RWPE1 (cell line): Measurements from ENCODE around the gene CSTF3.

Experiments used
- CTCF ChIA-PET: fragments of 350-600 bp; sonication (Branson Sonifier 250); formaldehyde crosslinking; extraction: SDS; loops from one replicate; lab custom pipeline; 2021; lab: Yijun Ruan, JAX
- POLR2A ChIA-PET: fragments of 400-600 bp; formaldehyde crosslinking; extraction: SDS; loops from one replicate; lab custom pipeline; 2020; ENCODE audit warnings: antibody characterized with exemption; ENCODE audit not compliant: low non-redundant PET; lab: Yijun Ruan, JAX
- DNase-seq: peaks from one replicate; pipeline ENCODE4 v3.0.0; 2012; ENCODE audit warnings: low spot score
- H3K27ac ChIP-seq: fragments of 450-650 bp; 2 replicates; pipeline ENCODE4 v1.5.1; 2017
- TF ChIP-seq, protein P1 (sequence below): fragments of 450-650 bp; conservative IDR thresholded peaks from 2 replicates; pipeline ENCODE4 v1.5.1; 2017; ENCODE audit warnings: low read depth, mild to moderate bottlenecking

The CSTF3 gene

DNA sequence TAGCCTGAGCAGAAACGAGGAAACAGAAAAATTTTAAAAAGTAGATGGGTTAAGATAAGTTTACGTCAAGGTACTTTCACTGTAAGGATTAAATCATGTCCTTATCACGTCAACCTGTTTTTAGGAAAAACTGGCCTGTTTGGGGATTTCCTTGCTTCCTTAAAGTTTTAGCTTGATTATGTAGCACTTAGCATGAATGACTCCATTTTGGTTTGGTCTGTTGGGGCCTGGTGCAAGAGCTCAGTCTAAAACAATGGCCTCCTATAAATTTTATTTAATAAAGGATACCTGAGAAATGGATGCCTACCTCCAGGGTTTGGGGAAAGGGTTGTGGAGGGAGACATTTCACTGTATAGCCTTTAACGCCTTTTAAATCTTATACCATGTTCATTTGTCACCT, 33.2 kb upstream of the CSTF3 start:
- ChIA-PET POLR2A (no interaction called here), CTCF (interaction anchor here (0.6 kb wide), 1 partner anchor 61 kb away, joined by 3 read pairs; no protein-coding TSS in a partner anchor)
- H3K27ac ChIP-seq, result no peak overlapping the region
- TF ChIP-seq, protein P1, sequence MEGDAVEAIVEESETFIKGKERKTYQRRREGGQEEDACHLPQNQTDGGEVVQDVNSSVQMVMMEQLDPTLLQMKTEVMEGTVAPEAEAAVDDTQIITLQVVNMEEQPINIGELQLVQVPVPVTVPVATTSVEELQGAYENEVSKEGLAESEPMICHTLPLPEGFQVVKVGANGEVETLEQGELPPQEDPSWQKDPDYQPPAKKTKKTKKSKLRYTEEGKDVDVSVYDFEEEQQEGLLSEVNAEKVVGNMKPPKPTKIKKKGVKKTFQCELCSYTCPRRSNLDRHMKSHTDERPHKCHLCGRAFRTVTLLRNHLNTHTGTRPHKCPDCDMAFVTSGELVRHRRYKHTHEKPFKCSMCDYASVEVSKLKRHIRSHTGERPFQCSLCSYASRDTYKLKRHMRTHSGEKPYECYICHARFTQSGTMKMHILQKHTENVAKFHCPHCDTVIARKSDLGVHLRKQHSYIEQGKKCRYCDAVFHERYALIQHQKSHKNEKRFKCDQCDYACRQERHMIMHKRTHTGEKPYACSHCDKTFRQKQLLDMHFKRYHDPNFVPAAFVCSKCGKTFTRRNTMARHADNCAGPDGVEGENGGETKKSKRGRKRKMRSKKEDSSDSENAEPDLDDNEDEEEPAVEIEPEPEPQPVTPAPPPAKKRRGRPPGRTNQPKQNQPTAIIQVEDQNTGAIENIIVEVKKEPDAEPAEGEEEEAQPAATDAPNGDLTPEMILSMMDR, result no peak
- no peak for DNase-seq

- DNase-seq, result no peak
- H3K27ac ChIP-seq, result no peak overlapping the region
- ChIA-PET POLR2A (no interaction called here), CTCF (interaction anchor here (0.7 kb wide), 2 partner anchors 47 to 791 kb away, joined by 3 to 5 read pairs; no protein-coding TSS in a partner anchor)
- TF ChIP-seq, protein P1, result no peak
These were observed 30.2 kb upstream of the CSTF3 start for GRCh38 chr11:33191467-33191866.

DNA sequence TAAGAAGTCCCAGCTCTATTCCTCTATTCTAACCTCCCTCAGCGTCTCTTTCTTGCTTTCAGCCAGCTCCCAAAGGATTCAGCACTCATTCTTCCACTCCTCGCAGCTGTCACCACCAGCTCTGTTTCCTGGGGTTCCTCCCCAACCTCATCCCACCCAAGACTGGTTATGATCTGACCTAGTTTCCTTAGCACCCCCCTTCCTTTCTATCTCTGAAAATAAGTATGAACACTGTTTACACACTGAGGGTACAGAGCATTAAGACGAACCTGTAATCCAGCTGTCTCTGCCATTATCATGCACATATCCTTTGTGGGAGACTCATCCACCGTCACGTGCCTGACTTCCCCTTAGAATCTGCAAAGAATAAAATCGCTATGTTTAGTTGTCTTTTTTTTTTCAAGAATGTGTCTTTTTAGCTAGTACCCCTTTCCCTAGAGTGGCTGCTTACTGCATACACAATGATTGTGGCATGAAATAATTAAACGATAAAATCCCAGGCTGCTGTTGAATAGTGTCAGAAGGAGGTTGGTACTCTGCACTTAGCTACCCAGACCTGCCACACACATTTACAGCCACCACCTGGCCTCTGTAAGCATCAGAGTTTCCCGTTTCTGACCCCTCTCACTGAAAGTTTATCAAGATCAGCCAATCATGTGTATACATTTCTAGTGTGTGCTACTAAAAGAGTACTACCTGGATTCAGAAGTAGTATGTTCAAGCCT, 26.9 kb upstream of the CSTF3 start:
- ChIA-PET CTCF (interaction anchor here (0.6 to 0.9 kb wide), 4 partner anchors 15 to 228 kb away, joined by 3 to 4 read pairs (median 4); no protein-coding TSS in a partner anchor), POLR2A (interaction anchor here (0.5 kb wide), 1 partner anchor 548 kb away, joined by 5 read pairs; the partner anchor contains the start of gene CD59)
- H3K27ac ChIP-seq, result no peak overlapping the region
- DNase-seq, result no peak
- TF ChIP-seq, protein P1, result no peak

- TF ChIP-seq, protein P1, result no peak
- POLR2A ChIA-PET, result no interaction called here
- CTCF ChIA-PET, result interaction anchor here (0.5 kb wide), 1 partner anchor 141 kb away, joined by 3 read pairs; no protein-coding TSS in a partner anchor
- no peak overlapping the region for H3K27ac ChIP-seq
- DNase-seq, result no peak
These were observed 24.5 kb upstream of the CSTF3 start for GRCh38 chr11:33185756-33186155.

- CTCF ChIA-PET, result no interaction called here
- POLR2A ChIA-PET, result no interaction called here
- TF ChIP-seq, protein P1, result no peak
- DNase-seq, result no peak
- no peak overlapping the region for H3K27ac ChIP-seq
These were observed 21.1 kb upstream of the CSTF3 start for GRCh38 chr11:33182246-33182878.

GRCh38 chr11:33179348-33179803, 18.1 kb upstream of the CSTF3 start:
- ChIA-PET POLR2A (no interaction called here), CTCF (no interaction called here)
- H3K27ac ChIP-seq, result no peak overlapping the region
- TF ChIP-seq, protein P1, result no peak
- no peak for DNase-seq
